Muscle layer of duodenum (tissue), 2 donors: ENCODE results near the gene PDE8B.

Source experiments
- H3K27ac ChIP-seq: one replicate; pipeline ENCODE4 v1.7.0; 2013; ENCODE audit warnings: mild to moderate bottlenecking, low read length
- H3K27me3 ChIP-seq: one replicate; pipeline ENCODE4 v1.7.0; 2013; ENCODE audit warnings: low read depth, mild to moderate bottlenecking, control low read depth, low read length
- H3K36me3 ChIP-seq, 2 donors: one replicate each; pipeline ENCODE4 v1.7.0; 2013; ENCODE audit warnings: low read length in 2 of 2, control low read depth in 1 of 2, mild to moderate bottlenecking in 1 of 2; ENCODE audit not compliant: insufficient read depth in 2 of 2, control insufficient read depth in 1 of 2
- H3K4me1 ChIP-seq, 2 donors: one replicate each; pipeline ENCODE4 v1.7.0; 2013; ENCODE audit warnings: low read length in 2 of 2, mild to moderate bottlenecking in 2 of 2, control low read depth in 1 of 2, moderate library complexity in 1 of 2; ENCODE audit not compliant: insufficient read depth in 2 of 2, control insufficient read depth in 1 of 2
- H3K4me3 ChIP-seq, 2 donors: one replicate each; pipeline ENCODE4 v1.7.0; 2013; ENCODE audit warnings: low read length in 2 of 2, low read depth in 1 of 2, mild to moderate bottlenecking in 1 of 2
- H3K9me3 ChIP-seq, 2 donors: one replicate each; pipeline ENCODE4 v1.7.0; 2013; ENCODE audit warnings: low read length in 2 of 2, control low read depth in 1 of 2, mild to moderate bottlenecking in 1 of 2; ENCODE audit not compliant: control insufficient read depth in 1 of 2
- donor health status: healthy.

The PDE8B gene

GRCh38 chr5:77218263-77218662 lies 7.8 kb downstream of the PDE8B start:
- no peaks in the 10 kb centered on the region for H3K36me3 ChIP-seq
- H3K4me1 ChIP-seq: no peaks in the 10 kb centered on the region
- H3K9me3 ChIP-seq: no peaks in the 10 kb centered on the region
- peaks cover 6% of the 10 kb centered on the region for H3K27me3 ChIP-seq
- no peak overlapping the region for H3K27ac ChIP-seq
- H3K4me3 ChIP-seq: no peak overlapping the region

DNA sequence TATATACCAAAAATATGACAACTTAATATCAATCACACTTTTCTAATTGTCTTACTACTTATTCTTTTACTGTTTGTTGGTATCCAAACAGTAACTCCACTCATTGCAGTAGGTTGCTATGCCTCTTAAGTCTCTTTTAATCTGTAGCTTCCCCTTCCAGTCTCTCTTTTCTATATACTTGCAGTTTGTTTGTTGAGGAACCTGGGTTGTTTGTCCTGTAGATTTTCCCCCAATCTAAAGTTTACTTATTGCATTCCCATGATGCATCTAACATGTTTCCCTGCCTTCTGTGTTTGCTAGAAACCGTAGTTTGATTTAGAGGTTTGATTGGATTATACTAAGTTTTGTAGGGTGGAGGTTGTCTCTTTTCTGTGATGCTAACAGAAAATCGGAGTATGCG lies 10.6 kb downstream of the PDE8B start:
- no peaks in the 10 kb centered on the region for H3K27me3 ChIP-seq
- H3K4me3 ChIP-seq: no peak overlapping the region
- no peaks in the 10 kb centered on the region for H3K4me1 ChIP-seq
- H3K27ac ChIP-seq: no peak overlapping the region
- H3K9me3 ChIP-seq: no peaks in the 10 kb centered on the region
- no peaks in the 10 kb centered on the region for H3K36me3 ChIP-seq

DNA sequence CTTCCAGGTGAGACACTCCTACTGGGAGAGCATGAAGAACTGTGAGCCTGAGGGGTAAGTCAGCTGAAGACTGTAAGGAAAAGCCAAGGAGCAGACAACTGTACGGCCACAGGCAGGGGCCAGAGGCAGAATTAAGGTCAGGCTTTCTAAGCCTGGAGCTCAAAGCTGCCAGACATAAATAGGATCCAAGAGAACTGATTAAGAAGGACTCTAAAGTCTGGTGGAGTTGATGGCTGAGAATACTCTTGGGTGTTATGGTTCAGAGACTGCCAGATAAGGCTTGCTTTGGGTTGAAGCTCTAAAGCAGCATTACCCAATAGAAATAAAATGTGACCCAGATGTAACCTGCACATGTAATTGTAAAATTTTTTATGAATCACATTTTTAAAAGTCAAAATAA lies 12.2 kb downstream of the PDE8B start:
- H3K27ac ChIP-seq: no peak overlapping the region
- H3K9me3 ChIP-seq: no peaks in the 10 kb centered on the region
- no peaks in the 10 kb centered on the region for H3K36me3 ChIP-seq
- H3K4me1 ChIP-seq: no peaks in the 10 kb centered on the region
- H3K27me3 ChIP-seq: no peaks in the 10 kb centered on the region
- no peak overlapping the region for H3K4me3 ChIP-seq

- H3K27me3 ChIP-seq: no peaks in the 10 kb centered on the region
- H3K4me1 ChIP-seq: no peaks in the 10 kb centered on the region
- H3K27ac ChIP-seq: no peak overlapping the region
- H3K36me3 ChIP-seq: no peaks in the 10 kb centered on the region
- H3K9me3 ChIP-seq: no peaks in the 10 kb centered on the region
- H3K4me3 ChIP-seq: no peak overlapping the region
These were observed 13.2 kb downstream of the PDE8B start for GRCh38 chr5:77223653-77224052.

DNA sequence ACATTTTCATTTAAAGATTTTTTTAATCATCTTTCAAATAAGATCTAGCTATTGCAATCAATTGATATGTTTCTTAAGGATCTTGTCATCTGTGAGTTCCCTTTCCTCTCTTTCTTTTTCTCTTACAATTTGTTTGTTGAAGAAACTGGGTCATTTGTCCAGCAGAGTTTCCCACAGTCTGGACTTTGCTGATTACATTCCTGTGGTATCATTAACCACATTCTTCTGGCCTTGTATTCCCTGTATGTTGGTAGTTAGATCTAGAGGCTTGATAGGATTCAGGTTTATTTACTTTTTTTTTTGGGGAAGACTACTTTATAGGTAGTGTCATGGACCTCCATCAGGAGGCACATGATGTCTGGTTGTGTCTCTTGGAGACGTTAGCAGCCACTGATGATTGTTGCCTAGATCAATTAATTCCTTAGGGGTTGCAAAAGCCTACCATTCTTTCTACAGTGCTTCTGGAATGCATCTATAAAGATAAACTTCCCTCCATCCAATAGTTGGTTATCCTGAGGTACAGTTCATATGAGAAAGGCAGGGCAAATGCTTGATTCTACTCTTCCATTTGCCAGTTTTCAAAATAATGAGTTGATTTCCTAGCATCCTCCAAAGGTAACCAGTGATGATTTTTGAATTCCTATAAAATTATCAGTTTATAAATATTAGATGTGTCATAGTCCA lies 14.3 kb downstream of the PDE8B start:
- H3K27me3 ChIP-seq: no peaks in the 10 kb centered on the region
- H3K4me3 ChIP-seq: no peak overlapping the region
- H3K9me3 ChIP-seq: no peaks in the 10 kb centered on the region
- H3K27ac ChIP-seq: no peak overlapping the region
- no peaks in the 10 kb centered on the region for H3K36me3 ChIP-seq
- no peaks in the 10 kb centered on the region for H3K4me1 ChIP-seq

GRCh38 chr5:77225531-77225930 lies 15.1 kb downstream of the PDE8B start:
- no peak overlapping the region for H3K4me3 ChIP-seq
- no peaks in the 10 kb centered on the region for H3K36me3 ChIP-seq
- no peak overlapping the region for H3K27ac ChIP-seq
- H3K27me3 ChIP-seq: no peaks in the 10 kb centered on the region
- H3K4me1 ChIP-seq: no peaks in the 10 kb centered on the region
- no peaks in the 10 kb centered on the region for H3K9me3 ChIP-seq

GRCh38 chr5:77229887-77230286 lies 19.4 kb downstream of the PDE8B start:
- no peaks in the 10 kb centered on the region for H3K27me3 ChIP-seq
- H3K4me3 ChIP-seq: no peak overlapping the region
- no peaks in the 10 kb centered on the region for H3K9me3 ChIP-seq
- no peak overlapping the region for H3K27ac ChIP-seq
- H3K36me3 ChIP-seq: no peaks in the 10 kb centered on the region
- H3K4me1 ChIP-seq: no peaks in the 10 kb centered on the region

DNA sequence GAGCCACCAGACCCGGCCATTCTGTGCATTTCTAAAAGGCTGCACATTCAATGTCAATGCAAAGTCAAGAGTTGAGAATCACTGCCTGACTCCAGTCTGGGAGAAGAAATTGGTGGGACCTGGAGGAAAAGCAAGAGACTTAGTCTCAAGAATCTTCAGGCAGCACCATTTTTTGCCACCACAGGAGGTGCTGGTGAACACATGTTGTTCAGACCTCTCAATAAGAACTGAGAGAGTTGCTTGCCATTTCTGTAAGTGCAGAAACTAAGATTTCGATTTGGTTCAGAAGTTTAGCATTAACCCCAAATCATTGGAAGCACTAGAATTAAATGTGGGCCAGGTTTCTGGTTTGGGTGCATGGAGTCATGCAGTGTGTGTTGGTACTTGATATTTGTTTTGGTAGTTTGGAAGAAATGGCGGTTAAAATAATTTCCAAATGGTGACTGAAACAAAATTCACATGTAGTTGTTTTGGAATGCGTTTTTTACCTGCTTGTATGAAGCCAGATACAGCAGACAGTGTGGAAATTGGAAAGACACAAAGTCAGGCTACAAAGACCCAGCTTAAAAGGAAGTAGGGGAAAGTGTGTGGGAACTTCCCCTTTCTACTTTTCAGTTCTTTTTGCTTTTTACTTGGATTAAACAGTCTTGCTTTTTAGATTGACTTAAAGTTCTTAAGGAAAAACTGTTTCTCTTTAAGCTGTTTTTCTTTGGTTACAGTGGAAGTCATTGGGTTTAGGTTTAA lies 20.4 kb downstream of the PDE8B start:
- H3K27me3 ChIP-seq: no peaks in the 10 kb centered on the region
- H3K27ac ChIP-seq: no peak overlapping the region
- no peaks in the 10 kb centered on the region for H3K4me1 ChIP-seq
- H3K36me3 ChIP-seq: no peaks in the 10 kb centered on the region
- no peak overlapping the region for H3K4me3 ChIP-seq
- no peaks in the 10 kb centered on the region for H3K9me3 ChIP-seq

GRCh38 chr5:77231471-77232138 lies 21.1 kb downstream of the PDE8B start:
- H3K27ac ChIP-seq: no peak overlapping the region
- no peaks in the 10 kb centered on the region for H3K36me3 ChIP-seq
- no peaks in the 10 kb centered on the region for H3K9me3 ChIP-seq
- no peak overlapping the region for H3K4me3 ChIP-seq
- no peaks in the 10 kb centered on the region for H3K27me3 ChIP-seq
- H3K4me1 ChIP-seq: no peaks in the 10 kb centered on the region

- Histone ChIP-seq H3K4me3 (no peak overlapping the region), H3K36me3 (no peaks in the 10 kb centered on the region), H3K9me3 (no peaks in the 10 kb centered on the region), H3K27ac (no peak overlapping the region), H3K27me3 (no peaks in the 10 kb centered on the region), H3K4me1 (no peaks in the 10 kb centered on the region)
These were observed 22.3 kb downstream of the PDE8B start for GRCh38 chr5:77232574-77233358.
